GM12801 (cell line): ENCODE results near the gene URI1.

Experiments
- TF ChIP-seq, protein P1 (sequence below): IDR thresholded peaks from one replicate; pipeline ENCODE4 v1.5.1; 2011; ENCODE audit warnings: control low read depth; ENCODE audit not compliant: insufficient read length; ENCODE audit errors: extremely low read depth

The URI1 gene

DNA sequence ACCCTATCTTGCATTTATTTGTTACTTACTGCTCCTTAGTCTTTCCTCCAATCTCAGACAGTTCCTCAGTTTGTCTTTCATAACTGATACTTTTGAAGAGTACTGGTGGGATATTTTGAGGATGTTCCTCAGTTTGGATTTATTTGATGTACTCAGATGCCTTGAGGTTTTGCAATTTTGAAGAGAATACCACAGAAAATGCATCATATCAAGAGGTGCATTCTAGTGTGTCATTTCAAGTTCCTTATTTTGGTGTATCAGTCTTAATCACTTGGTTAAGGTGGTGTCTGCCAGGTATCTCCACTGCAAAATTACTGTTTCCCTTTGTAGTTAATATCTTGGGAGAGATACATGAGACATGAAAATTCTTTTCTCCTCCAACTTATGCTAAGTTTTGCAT, 75.1 kb downstream of the URI1 start:
- TF ChIP-seq, protein P1, sequence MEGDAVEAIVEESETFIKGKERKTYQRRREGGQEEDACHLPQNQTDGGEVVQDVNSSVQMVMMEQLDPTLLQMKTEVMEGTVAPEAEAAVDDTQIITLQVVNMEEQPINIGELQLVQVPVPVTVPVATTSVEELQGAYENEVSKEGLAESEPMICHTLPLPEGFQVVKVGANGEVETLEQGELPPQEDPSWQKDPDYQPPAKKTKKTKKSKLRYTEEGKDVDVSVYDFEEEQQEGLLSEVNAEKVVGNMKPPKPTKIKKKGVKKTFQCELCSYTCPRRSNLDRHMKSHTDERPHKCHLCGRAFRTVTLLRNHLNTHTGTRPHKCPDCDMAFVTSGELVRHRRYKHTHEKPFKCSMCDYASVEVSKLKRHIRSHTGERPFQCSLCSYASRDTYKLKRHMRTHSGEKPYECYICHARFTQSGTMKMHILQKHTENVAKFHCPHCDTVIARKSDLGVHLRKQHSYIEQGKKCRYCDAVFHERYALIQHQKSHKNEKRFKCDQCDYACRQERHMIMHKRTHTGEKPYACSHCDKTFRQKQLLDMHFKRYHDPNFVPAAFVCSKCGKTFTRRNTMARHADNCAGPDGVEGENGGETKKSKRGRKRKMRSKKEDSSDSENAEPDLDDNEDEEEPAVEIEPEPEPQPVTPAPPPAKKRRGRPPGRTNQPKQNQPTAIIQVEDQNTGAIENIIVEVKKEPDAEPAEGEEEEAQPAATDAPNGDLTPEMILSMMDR = no peak

- TF ChIP-seq, protein P1 = no peak
These were observed 78.2 kb downstream of the URI1 start for GRCh38 chr19:30020189-30020588.

DNA sequence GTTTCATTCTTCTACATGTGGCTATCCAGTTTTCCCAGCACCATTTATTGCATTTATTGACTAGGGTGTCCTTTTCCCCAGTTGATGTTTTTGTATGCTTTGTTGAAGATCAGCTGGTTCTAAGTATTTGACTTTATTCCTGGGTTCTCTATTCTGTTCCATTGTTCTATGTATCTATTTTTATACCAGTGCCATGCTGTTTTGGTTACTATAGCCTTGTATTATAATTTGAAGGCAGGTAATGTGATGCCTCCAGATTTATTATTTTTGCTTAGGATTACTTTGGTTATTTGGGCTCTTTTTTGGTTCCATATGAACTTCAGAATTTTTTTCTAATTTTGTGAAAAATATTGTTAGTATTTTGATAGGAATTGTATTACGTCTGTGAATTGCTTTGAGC, 80.6 kb downstream of the URI1 start:
- TF ChIP-seq, protein P1 = no peak

GRCh38 chr19:30023330-30023729, 81.3 kb downstream of the URI1 start:
- TF ChIP-seq, protein P1 = no peak

GRCh38 chr19:30024091-30024490, 82.1 kb downstream of the URI1 start:
- TF ChIP-seq, protein P1 = no peak

DNA sequence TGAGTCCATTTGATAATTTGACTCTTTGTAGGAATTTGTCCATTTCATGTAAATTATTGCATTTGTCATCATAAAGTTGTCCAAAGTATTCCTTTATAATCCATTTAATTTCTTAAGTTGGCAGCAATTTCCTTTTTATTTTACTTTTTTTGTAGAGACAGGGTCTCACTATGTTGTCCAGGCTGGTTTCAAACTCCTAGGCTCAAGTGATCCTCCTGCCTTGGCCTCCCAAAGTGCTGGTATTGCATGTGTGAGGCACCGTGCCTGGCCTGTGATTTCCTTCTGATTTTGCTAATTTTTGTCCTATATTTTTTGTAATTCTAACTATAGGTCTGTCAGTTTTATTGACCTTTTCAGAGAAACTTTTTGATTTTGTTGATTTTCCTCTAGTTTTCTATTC, 84.9 kb downstream of the URI1 start:
- TF ChIP-seq, protein P1 = no peak

DNA sequence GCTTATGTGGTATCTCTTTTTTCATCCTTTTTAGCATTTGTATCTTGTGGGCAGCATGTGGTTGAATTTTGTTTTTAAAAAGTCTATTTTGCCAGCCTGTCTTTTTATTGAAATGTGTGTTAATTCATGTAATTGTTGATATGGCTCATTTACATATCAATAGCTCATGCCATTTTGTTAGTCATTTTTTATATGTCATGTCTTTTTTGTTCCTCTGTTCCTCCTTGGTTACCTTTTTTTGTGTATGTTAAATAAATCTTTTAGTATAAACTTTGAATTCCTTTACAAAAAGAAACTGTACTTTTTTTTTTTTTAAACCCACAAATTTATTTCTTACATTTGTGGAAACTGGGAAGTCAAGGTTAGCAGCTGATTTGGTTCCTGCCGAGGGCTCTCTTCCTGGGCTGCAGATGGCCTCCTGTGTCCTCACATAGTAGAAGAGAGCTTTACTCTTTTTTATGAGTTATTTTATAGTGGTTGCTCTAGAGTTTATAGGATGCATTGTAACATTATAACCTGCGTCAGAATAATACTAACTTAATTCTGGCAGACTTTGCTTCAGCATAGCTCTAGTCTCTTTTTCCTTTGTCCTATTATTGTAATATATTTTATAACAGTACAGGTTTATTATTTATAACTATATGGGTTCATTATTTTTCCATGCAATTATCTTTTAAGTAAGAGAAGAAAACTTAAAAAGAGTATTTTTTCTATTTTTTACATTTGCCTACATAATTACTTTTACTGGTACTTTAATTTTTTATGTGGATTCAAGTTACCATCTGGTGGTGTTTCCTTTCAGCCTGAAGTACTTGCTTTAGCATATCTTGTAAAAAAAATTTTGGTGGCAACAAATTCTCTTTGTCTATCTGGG, 86.3 kb downstream of the URI1 start:
- TF ChIP-seq, protein P1 = no peak
